GM21526 (cell line): ENCODE measurements around the gene ZFP69B.
"Not testable (repeated sequence)": the region's sequence is repeated elsewhere in the genome, so short reads cannot be mapped to it uniquely, and the experiment has no call there.

Source experiments
- ATAC-seq: cut with Tn5 transposase; IDR thresholded peaks from one replicate; pipeline ENCODE4 v1.9.1; 2021; ENCODE audit warnings: moderate library complexity; ENCODE audit not compliant: unreplicated experiment, low FRiP score

The ZFP69B gene

GRCh38 chr1:40435471-40435870 is 14.8 kb upstream of the ZFP69B start:
- ATAC-seq = no peak

- no peak for ATAC-seq
These were observed 14.4 kb upstream of the ZFP69B start for GRCh38 chr1:40435876-40436275.

DNA sequence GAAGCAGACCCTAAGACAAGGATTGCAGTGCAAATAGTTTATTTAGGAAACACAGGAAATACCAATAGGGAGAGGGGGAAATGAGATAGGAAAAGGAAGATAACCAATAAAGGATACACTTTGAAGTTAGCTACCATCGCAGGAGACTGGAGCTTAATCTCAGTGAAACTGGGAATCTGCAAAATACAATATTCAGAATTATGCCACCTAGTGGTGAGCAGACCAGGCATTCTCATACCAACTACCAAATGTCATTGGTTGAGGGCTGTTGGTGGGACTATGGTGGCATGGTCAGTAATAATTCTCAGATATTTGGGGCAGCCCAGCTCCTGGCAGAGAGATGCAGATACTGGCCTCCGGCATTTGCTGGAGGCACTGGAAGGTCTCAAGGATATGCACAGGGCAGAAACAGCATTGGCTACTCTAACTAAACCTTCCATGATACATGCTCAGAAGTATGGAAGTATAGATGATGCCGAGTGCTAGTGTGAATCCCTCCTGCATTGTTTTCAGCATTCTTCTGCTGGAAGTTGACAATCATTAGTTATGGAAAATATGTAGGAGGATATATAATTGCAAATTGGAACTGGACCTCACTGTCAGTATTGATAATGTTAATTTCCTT is 11.8 kb upstream of the ZFP69B start:
- no peak for ATAC-seq

GRCh38 chr1:40439247-40439646 is 11.0 kb upstream of the ZFP69B start:
- ATAC-seq = no peak

DNA sequence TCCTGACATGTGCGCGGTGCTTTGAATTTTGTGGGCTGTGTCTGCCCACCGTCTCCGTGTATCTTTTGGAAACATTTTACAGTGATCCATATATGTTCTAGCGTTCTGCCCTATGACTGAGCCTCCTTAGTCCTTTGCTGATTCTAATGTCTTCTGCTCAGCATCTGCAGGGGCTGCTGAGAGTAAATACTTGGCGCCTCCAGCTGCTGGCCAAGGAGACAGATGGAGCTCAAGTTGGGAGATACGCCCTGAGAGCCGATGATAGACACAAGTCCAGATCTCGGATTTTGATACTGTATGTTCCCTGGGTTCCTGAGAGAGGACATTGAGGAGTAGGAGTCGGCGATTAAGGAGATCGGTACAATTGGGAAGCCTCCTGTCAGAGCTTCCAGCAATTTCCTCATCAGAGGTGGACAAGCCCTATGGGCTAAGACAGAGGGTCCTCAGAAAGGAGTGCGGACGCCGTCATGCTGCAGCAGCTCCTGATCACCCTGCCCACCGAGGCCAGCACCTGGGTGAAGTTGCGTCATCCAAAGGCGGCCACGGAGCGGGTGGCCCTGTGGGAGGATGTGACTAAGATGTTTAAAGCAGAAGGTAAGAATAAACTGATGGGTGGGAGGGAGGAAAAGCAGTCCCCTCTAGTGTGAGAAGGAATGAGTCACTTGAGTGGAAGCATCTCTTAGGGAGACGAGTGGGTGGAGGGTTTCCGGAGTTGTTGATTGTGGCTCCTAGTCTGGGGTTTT is 390 bp downstream of the ZFP69B start:
- ATAC-seq = peak; percentile 28

- no peak for ATAC-seq
These were observed 936 bp downstream of the ZFP69B start for GRCh38 chr1:40451238-40451585.

DNA sequence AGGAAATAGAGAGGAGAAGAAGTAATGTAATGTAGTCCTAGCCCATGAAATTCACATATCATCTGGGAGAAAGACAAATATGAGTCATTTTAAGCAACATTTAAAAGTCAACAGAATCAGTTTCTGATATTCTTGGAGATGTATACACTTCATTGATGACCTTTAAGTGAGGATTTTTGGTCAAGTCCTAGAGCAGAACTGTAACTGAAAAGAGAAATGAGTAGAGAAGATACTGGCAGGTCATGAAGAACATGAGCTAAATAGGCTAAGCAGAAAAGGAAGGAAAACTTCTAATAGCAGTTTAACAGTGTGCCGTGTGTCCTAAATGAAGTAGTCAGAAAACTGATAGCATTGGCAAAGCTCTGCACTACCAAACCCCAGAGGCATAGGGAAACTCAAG is 4.6 kb downstream of the ZFP69B start:
- ATAC-seq = no peak

DNA sequence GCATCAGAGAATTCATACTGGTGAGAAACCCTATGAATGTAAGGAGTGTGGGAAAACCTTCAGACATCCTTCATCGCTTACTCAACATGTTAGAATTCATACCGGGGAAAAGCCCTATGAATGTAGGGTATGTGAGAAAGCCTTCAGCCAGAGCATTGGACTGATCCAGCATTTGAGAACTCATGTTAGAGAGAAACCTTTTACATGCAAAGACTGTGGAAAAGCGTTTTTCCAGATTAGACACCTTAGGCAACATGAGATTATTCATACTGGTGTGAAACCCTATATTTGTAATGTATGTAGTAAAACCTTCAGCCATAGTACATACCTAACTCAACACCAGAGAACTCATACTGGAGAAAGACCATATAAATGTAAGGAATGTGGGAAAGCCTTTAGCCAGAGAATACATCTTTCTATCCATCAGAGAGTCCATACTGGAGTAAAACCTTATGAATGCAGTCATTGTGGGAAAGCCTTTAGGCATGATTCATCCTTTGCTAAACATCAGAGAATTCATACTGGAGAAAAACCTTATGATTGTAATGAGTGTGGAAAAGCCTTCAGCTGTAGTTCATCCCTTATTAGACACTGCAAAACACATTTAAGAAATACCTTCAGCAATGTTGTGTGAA is 12.8 kb downstream of the ZFP69B start:
- no peak for ATAC-seq

- ATAC-seq = no peak
These were observed 19.1 kb downstream of the ZFP69B start for GRCh38 chr1:40469327-40469726.

DNA sequence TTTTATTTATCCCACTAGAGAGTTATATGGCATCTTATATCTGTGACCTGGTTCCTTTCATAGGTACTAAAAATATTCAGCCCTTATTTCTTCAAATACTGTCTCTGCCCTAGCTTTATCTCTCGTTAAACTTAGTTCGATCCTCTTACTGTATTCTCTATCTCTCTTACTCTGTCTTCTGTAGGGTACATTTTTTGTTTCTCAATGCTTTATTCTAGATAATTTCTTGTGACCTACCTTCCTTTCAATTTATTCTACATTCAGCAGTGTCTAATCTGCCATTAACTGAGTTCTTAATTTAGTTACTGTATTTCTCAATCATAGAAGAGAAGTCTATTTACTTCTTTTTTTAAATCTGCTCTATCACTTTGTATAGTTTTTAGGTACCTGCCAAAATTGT is 25.0 kb downstream of the ZFP69B start:
- ATAC-seq = no peak

DNA sequence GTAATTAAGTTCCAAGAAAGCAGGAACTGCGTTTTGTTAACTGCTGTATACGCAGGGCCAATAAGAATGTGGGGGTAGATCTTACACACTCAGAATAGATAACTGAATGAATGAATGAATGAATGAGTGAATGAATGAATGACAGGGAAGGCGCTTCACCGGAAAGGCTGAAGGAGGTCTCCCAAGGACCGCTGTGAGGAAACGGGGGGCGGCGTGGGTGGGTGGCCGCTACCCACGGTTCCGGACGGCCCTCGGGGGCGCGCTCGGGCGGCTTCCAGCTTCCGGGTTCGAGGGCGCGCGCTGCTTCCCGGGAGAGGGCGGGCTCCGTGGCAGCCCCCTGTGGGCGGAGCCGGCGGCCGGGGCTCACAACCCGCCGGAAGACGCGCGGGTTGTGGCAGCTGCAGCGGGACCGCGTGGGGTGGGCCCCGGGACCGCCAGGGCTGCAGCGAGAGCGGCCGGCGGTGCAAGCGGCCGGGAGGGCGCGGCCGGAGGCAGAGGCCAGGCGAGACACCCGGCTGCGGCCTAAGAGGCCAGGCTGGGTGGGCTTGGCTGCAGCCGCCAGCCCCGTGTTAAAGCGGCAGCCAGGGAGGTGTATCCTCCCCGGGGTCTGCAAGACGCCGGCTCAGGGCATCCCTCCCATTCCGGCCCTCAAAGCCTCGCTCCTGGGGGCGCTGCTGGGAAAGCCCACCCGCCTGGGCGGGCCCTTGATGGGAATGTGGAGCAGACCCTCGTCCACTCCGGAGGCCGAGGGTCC is 26.8 kb downstream of the ZFP69B start, which contains the start of gene ZFP69:
ZFP69 (plus strand) TSS at position 367 of the 754 bp plus-strand sequence. CDS start 2,072 bp downstream, outside the sequence.
- no peak for ATAC-seq

- no peak for ATAC-seq
These were observed 27.4 kb downstream of the ZFP69B start for GRCh38 chr1:40477678-40478053.

DNA sequence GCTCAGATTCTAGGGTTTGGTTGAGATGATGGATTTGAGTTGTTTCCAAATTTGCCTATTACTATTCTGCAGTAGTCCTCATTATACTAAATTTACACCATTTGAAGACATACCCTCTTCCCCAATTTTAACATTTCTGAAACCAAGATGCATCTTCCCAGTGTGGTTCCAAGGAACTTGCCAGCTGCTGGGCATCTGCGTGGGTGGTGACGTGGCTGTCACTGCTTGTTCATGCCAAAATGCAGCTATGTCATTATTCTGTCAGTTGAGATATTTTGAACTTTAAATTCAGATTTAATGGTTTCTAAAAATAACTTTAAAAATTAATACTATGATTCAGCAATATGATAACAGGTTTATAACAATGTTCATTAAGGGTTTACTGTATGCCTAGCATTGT is 28.0 kb downstream of the ZFP69B start:
- ATAC-seq = no peak

- ATAC-seq = no peak
These were observed 28.9 kb downstream of the ZFP69B start for GRCh38 chr1:40479156-40479555.

DNA sequence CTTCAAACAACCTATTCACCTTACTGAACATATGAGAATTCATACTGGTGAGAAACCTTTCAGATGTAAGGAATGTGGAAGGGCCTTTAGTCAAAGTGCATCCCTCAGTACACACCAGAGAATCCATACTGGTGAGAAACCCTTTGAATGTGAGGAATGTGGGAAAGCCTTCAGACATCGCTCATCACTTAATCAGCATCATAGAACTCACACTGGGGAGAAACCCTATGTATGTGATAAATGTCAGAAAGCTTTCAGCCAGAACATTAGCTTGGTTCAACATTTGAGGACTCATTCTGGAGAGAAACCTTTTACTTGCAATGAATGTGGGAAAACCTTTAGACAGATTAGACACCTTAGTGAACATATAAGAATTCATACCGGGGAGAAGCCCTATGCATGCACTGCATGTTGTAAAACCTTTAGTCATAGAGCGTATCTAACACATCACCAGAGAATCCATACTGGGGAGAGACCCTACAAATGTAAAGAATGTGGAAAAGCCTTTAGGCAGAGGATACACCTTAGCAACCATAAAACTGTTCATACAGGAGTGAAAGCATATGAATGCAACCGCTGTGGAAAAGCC is 45.1 kb downstream of the ZFP69B start:
- no peak for ATAC-seq

DNA sequence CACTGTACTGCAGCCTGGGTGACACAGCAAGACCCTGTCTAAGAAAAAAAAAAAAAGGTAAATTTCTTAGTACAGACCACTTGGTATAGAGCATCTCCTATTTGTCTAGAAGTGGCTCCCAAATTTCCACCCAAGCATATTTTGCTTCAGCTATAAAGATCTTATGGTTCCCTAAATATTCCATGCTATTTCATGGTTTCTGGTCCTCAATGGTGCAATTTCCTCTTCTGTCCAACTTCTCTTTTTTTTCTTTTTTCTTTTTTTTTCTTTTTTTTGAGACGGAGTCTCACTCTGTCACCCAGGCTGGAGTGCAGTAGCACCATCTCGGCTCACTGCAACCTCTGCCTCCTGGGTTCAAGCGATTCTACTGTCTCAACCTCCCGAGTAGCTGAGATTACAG is 52.4 kb downstream of the ZFP69B start:
- not testable (repeated sequence) for ATAC-seq

GRCh38 chr1:40507973-40508372 is 57.7 kb downstream of the ZFP69B start:
- no peak for ATAC-seq

DNA sequence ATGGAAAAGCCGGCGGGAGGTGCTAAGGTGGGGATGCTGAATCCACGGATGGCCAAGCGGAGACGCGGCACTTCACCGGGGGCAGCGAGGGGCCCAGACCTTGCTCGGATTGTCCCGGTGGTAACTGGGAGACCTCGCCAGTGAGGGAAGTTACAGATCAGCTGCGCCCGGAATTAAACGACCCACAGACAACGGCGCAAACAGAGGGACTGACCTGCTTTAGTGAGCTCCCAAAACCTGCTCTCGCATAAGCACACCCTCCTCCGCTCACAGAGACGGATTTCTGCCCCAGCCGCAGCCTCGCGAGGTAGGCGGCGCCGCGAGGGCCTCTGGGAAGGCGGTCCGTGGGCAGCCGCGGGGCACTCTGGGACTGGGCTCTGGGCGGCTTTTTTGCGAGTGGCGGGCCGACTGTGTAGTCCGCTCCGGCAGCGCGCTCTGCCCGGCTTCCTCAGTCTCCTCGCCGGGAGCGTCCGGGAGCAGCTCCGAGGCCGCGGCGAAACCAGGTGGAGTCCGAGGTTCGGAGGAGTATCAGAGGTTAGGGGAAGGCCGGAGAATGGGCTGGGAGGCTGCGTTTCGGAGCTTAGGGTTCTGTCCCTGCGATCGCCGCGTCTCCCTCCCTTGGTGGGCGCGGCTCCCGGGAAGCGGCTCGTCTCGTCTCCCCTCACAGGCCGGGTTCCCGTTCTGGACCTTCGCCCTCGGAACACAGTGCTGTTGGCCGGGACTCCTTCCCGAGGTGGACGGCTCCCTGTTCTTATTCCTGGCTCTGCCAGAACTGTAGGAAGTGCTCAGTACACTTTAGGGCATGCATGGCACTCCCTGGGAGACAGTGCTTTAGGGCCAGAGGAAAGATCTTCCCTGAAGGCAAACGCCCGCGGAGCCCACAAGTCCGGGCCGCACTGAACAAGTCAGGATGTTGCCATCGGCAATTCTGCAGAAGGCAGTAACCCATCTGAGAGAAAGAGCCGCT is 58.4 kb downstream of the ZFP69B start, which contains the start of gene EXO5:
EXO5 (plus strand) TSS at position 393 of the 967 bp plus-strand sequence. CDS start 5,778 bp downstream, outside the sequence.
- ATAC-seq = peak; percentile 88
